Vagina (tissue), 2 donors: ENCODE data around the gene AGMAT. TPM values are rescaled to one million over a fixed set of nuclear protein-coding genes. Genes with fewer than 3 reads are reported as not detected.

Source experiments
- DNase-seq, 2 donors: peaks; one replicate each; pipeline ENCODE4 v3.0.0-alpha.2; 2017; ENCODE audit errors: extremely low spot score in 2 of 2
- H3K27ac ChIP-seq: fragments of 200-600 bp; sonication (generic); one replicate; pipeline ENCODE4 v1.5.1; 2019
- H3K27me3 ChIP-seq: fragments of 200-600 bp; sonication (generic); one replicate; pipeline ENCODE4 v1.5.1; 2019
- H3K36me3 ChIP-seq, 2 donors: fragments of 200-600 bp; sonication (generic); one replicate each; pipeline ENCODE4 v1.5.1; 2017 to 2019
- H3K4me1 ChIP-seq: fragments of 200-600 bp; sonication (generic); one replicate; pipeline ENCODE4 v1.5.1; 2019
- H3K4me3 ChIP-seq, 2 donors: fragments of 200-600 bp; sonication (generic); 1 replicate in 1 of 2; 2 replicates in 1 of 2; pipeline ENCODE4 v1.5.1; 2016 to 2019
- H3K9me3 ChIP-seq: fragments of 200-600 bp; sonication (generic); one replicate; pipeline ENCODE4 v1.5.1; 2019
- POLR2A ChIP-seq, 2 donors: fragments of 450-650 bp; IDR thresholded peaks; one replicate each; pipeline ENCODE4 v1.6.1; 2017; ENCODE audit warnings: antibody characterized with exemption in 2 of 2, mild to moderate bottlenecking in 2 of 2, moderate library complexity in 2 of 2
- POLR2AphosphoS5 ChIP-seq, 2 donors: sonication (generic); formaldehyde crosslinking; IDR thresholded peaks; one replicate each; pipeline ENCODE4 v1.9.0; 2017; ENCODE audit warnings: antibody characterized with exemption in 2 of 2, mild to moderate bottlenecking in 2 of 2, low read depth in 1 of 2; ENCODE audit not compliant: insufficient read depth in 1 of 2
- intact Hi-C: fragments of 100-400 bp; cut with DNase I; formaldehyde crosslinking; loops from one replicate; pipeline ENCODE4 v1.15.1; 2023
- total RNA-seq: library from RNA; depleted of rRNA; stranded (reverse); fragments of >200 nt; gene quantifications from one replicate; pipeline ENCODE4 v1.2.3, GENCODE V29; 2016
- TF ChIP-seq, protein P1 (sequence below), 3 experiments: fragments of 450-650 bp in 2 of 3; fragments of 200-600 bp in 1 of 3; sonication (generic) in 1 of 3; IDR thresholded peaks; one replicate each; pipeline ENCODE4 v1.5.1; 2017 to 2019; ENCODE audit warnings: antibody characterized with exemption in 3 of 3, mild to moderate bottlenecking in 2 of 3, moderate library complexity in 2 of 3

AGMAT gene
- total RNA-seq, 1 donor from 2014 or later = 1.5 TPM

DNA sequence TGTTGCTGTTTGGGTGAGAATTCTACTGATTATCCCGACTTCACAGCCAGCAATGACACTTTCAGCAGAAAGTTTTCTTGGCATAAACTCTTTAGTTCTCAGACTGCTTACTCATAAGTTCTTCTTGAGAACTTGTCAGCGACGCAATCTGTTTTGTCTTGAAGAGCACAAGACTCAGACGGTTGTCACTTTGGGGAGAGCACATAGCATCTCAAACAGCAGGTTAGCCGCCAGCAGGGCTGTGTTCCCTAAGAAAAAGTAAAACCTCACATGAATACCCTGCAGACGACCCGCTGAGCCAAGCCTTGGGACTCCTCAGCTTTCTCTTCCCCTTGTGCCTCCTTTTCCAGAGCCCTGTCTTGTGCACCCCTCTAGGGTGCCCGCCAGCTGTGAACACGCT is 11.4 kb downstream of the AGMAT start:
- DNase-seq = no peak
- H3K36me3 ChIP-seq = peaks cover 0 to 5% of the 10 kb centered on the region in 2 donors
- no peaks in the 10 kb centered on the region for H3K9me3 ChIP-seq
- H3K4me1 ChIP-seq = no peaks in the 10 kb centered on the region
- no peaks in the 10 kb centered on the region for H3K27me3 ChIP-seq
- TF ChIP-seq POLR2AphosphoS5 (IDR thresholded peaks at IDR 0.05; ENCODE audit: insufficient read depth in 1 of 2, low read depth in 1 of 2) (no peak), POLR2A (IDR thresholded peaks at IDR 0.05) (no peak)
- TF ChIP-seq, protein P1, sequence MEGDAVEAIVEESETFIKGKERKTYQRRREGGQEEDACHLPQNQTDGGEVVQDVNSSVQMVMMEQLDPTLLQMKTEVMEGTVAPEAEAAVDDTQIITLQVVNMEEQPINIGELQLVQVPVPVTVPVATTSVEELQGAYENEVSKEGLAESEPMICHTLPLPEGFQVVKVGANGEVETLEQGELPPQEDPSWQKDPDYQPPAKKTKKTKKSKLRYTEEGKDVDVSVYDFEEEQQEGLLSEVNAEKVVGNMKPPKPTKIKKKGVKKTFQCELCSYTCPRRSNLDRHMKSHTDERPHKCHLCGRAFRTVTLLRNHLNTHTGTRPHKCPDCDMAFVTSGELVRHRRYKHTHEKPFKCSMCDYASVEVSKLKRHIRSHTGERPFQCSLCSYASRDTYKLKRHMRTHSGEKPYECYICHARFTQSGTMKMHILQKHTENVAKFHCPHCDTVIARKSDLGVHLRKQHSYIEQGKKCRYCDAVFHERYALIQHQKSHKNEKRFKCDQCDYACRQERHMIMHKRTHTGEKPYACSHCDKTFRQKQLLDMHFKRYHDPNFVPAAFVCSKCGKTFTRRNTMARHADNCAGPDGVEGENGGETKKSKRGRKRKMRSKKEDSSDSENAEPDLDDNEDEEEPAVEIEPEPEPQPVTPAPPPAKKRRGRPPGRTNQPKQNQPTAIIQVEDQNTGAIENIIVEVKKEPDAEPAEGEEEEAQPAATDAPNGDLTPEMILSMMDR (IDR thresholded peaks at IDR 0.05) = no peak
- H3K4me3 ChIP-seq = no peak overlapping the region
- intact Hi-C loops = no loop called here
- no peak overlapping the region for H3K27ac ChIP-seq

DNA sequence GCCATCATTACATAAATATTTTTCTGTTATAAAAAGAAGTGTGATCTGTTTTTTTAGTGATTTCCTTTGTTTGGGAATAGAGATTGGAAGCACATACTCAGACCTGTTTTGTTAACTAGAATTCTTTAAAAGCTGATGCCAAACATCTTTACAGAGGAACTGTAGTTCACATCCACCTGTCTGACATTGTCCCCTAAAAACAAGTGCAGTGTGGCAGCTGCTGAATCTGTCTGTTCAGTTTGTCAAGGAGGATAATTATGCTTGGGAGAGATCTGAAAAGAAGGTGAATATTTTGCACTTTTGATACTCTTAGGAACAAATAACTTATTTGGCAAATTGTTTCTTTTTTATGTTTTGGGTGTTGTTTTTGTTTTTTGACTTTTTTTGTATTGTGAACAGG is 13.6 kb downstream of the AGMAT start:
- Histone ChIP-seq H3K36me3 (peaks cover 0 to 27% of the 10 kb centered on the region in 2 donors), H3K27me3 (no peaks in the 10 kb centered on the region), H3K4me1 (no peaks in the 10 kb centered on the region), H3K9me3 (no peaks in the 10 kb centered on the region), H3K4me3 (no peak overlapping the region), H3K27ac (no peak overlapping the region)
- intact Hi-C loops = no loop called here
- TF ChIP-seq, protein P1 (IDR thresholded peaks at IDR 0.05) = no peak
- TF ChIP-seq POLR2A (IDR thresholded peaks at IDR 0.05) = no peak
- no peak for TF ChIP-seq POLR2AphosphoS5 (IDR thresholded peaks at IDR 0.05; ENCODE audit: insufficient read depth in 1 of 2, low read depth in 1 of 2)
- DNase-seq = no peak

DNA sequence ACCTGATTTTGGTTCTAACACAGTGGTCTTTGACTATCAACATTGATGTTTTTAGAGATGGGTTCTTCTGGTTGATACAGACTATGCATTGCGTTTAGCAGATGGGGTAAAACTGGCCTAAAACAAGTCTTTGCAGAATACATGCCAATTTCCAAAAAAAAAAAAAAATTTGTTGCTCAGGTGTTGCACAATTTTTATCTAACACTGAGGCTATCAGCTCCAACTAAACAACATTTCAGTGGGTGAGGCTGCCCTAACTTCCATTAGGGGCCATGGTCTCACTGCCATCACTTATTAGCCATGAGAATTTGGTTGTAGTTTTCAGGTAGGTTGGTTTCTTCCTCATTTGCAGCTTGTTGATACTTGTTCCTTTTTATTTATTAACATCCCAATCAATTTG is 14.0 kb downstream of the AGMAT start:
- DNase-seq = no peak
- intact Hi-C loops = no loop called here
- H3K4me3 ChIP-seq = no peak overlapping the region
- no peaks in the 10 kb centered on the region for H3K27me3 ChIP-seq
- no peak for TF ChIP-seq POLR2A (IDR thresholded peaks at IDR 0.05)
- TF ChIP-seq, protein P1 (IDR thresholded peaks at IDR 0.05) = no peak
- no peak for TF ChIP-seq POLR2AphosphoS5 (IDR thresholded peaks at IDR 0.05; ENCODE audit: insufficient read depth in 1 of 2, low read depth in 1 of 2)
- no peaks in the 10 kb centered on the region for H3K9me3 ChIP-seq
- peaks cover 0 to 31% of the 10 kb centered on the region in 2 donors for H3K36me3 ChIP-seq
- H3K27ac ChIP-seq = no peak overlapping the region
- H3K4me1 ChIP-seq = no peaks in the 10 kb centered on the region

DNA sequence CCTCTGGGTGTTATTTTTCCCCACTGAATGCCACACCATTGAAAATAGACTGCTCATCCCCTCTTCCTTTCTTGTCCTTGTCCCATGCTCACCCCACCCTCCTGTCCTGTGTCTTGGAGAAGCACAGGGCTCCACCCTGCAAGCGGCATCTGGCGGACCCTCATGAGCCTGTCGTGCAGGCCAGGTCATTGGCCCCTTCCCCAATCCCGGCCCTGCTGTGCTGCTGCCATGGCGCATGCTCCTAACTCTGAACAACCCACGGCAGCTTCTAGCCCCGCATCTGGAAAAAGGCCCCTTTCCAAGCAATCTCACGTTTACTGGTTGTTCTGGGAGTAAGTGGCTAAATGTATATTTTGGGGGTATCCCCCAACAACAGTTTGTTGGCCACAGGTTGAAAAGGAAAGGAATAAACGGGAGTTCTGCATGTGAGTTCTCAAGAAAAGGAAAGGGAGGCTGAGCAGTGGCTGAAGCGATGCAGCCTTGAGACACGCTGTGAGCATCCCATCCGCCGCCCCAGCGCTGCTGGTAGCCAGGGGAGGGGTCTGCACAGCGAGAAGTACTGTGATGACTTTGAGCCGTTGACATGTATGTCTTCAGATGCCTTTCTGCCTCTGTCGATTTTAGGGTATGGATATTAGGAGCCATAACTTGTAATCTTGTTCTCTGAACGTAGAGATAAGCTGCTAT is 16.3 kb downstream of the AGMAT start:
- intact Hi-C loops = no loop called here
- TF ChIP-seq, protein P1 (IDR thresholded peaks at IDR 0.05) = no peak
- TF ChIP-seq POLR2A (IDR thresholded peaks at IDR 0.05) (no peak), POLR2AphosphoS5 (IDR thresholded peaks at IDR 0.05; ENCODE audit: insufficient read depth in 1 of 2, low read depth in 1 of 2) (no peak)
- peaks cover 0 to 52% of the 10 kb centered on the region in 2 donors for H3K36me3 ChIP-seq
- no peaks in the 10 kb centered on the region for H3K27me3 ChIP-seq
- no peak overlapping the region for H3K4me3 ChIP-seq
- H3K4me1 ChIP-seq = no peaks in the 10 kb centered on the region
- no peak overlapping the region for H3K27ac ChIP-seq
- H3K9me3 ChIP-seq = no peaks in the 10 kb centered on the region
- no peak for DNase-seq

DNA sequence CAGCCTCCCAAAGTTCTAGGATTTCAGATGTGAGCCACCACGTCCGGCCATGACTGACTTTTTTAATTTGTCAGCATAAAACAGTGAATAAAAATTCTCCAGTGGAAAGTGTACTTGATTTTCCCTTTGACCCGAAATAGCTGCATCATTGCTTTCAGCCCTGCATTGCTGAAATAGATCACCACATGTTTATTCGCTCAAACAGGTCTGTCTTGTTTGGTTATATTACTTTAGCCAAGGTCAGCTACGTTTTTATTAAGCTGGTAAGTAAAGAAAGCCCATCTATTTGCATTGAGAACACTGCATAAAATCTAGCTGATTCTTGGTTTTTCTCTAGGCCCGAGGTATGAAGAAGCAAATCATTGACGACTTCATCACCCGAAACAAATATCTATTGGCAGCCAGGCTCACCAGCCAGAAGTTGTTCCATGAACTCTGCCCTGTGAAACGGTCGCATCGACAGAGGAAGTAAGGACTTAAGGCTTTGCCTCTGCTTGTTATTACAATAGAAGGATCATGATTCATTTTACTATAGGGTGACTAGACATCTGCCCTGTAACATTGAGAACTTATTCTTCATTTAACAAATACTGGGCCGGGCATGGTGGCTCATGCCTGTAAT is 25.6 kb downstream of the AGMAT start:
- Histone ChIP-seq H3K9me3 (no peaks in the 10 kb centered on the region), H3K27me3 (no peaks in the 10 kb centered on the region), H3K27ac (no peak overlapping the region), H3K4me1 (no peaks in the 10 kb centered on the region), H3K4me3 (no peak overlapping the region), H3K36me3 (peaks cover 0 to 39% of the 10 kb centered on the region in 2 donors)
- DNase-seq = no peak
- peak in 1 of 2 donors; percentile 63 for TF ChIP-seq POLR2AphosphoS5 (IDR thresholded peaks at IDR 0.05; ENCODE audit: insufficient read depth in 1 of 2, low read depth in 1 of 2)
- TF ChIP-seq POLR2A (IDR thresholded peaks at IDR 0.05) = no peak
- intact Hi-C loops = no loop called here
